CD4-positive, CD25-positive, alpha-beta regulatory T cell (primary cell): ENCODE results near the gene MEGF11. TPM values are rescaled to one million over a fixed set of nuclear protein-coding genes. Genes with fewer than 3 reads are reported as not detected.

ENCODE experiments used
- ATAC-seq, 2 donors: fragments of 150-1000 bp; cut with Tn5 transposase; one replicate each; pipeline ENCODE4 v1.10.0; 2021; ENCODE audit warnings: low read depth in 2 of 2, moderate number of reproducible peaks in 2 of 2, moderate library complexity in 1 of 2
- DNase-seq, 3 donors: peaks; one replicate each; pipeline versions ENCODE4 v3.0.0 to v3.0.0-alpha.2; 2012 to 2022; ENCODE audit warnings: mixed read lengths in 1 of 3
- H3K27ac ChIP-seq: one replicate; pipeline ENCODE4 v1.7.0; 2013; ENCODE audit warnings: mild to moderate bottlenecking, low read length; ENCODE audit not compliant: insufficient read depth, poor library complexity, severe bottlenecking
- H3K27me3 ChIP-seq: one replicate; pipeline ENCODE4 v1.7.0; 2013; ENCODE audit warnings: low read length; ENCODE audit not compliant: control insufficient read depth, insufficient read depth
- H3K36me3 ChIP-seq: one replicate; pipeline ENCODE4 v1.7.0; 2013; ENCODE audit warnings: mild to moderate bottlenecking, low read length, moderate library complexity; ENCODE audit not compliant: control insufficient read depth, insufficient read depth
- H3K4me1 ChIP-seq: 2 replicates; pipeline ENCODE4 v1.7.0; 2013; ENCODE audit warnings: mild to moderate bottlenecking, low read length; ENCODE audit not compliant: insufficient read depth, control insufficient read depth, poor library complexity, severe bottlenecking
- H3K4me3 ChIP-seq: one replicate; pipeline ENCODE4 v1.7.0; 2013; ENCODE audit warnings: low read depth, mild to moderate bottlenecking, low read length, moderate library complexity
- H3K9me3 ChIP-seq, 2 experiments: 1 replicate in 1 of 2; 2 replicates in 1 of 2; pipeline ENCODE4 v1.7.0; 2013; ENCODE audit warnings: low read length in 2 of 2, mild to moderate bottlenecking in 1 of 2, moderate library complexity in 1 of 2; ENCODE audit not compliant: control insufficient read depth in 2 of 2
- H3K27ac Mint-ChIP-seq, 3 donors: one replicate each; pipeline ENCODE4 v1.8.0; 2020 to 2022; ENCODE audit warnings: mild to moderate bottlenecking in 3 of 3, mixed read lengths in 3 of 3, moderate library complexity in 2 of 3
- H3K27me3 Mint-ChIP-seq: one replicate; pipeline ENCODE4 v1.8.0; 2022; ENCODE audit warnings: mild to moderate bottlenecking, mixed read lengths
- H3K36me3 Mint-ChIP-seq: one replicate; pipeline ENCODE4 v1.8.0; 2020; ENCODE audit warnings: mixed read lengths
- H3K4me1 Mint-ChIP-seq, 4 donors: one replicate each; pipeline ENCODE4 v1.8.0; 2020 to 2022; ENCODE audit warnings: mixed read lengths in 4 of 4, mild to moderate bottlenecking in 1 of 4
- H3K4me3 Mint-ChIP-seq, 4 donors: one replicate each; pipeline ENCODE4 v1.8.0; 2020 to 2022; ENCODE audit warnings: mild to moderate bottlenecking in 4 of 4, mixed read lengths in 4 of 4, moderate library complexity in 3 of 4
- H3K9me3 Mint-ChIP-seq, 7 donors: one replicate each; pipeline ENCODE4 v1.8.0; 2020 to 2022; ENCODE audit warnings: mixed read lengths in 7 of 7, mild to moderate bottlenecking in 3 of 7, moderate library complexity in 2 of 7
- polyA plus RNA-seq, 4 donors: library from polyadenylated mRNA; unstranded; fragments of 300-500 nt; fragmentation: Illumina TruSeq; gene quantifications; one replicate each; pipeline ENCODE4 v1.2.3, GENCODE V29; 2021
- total RNA-seq: library from RNA; stranded (reverse); gene quantifications from one replicate; pipeline ENCODE4 v1.2.3, GENCODE V29; 2022

MEGF11 gene
- total and polyA plus RNA-seq, 5 donors from 2014 or later = 0.02 to 0.29 (median 0.21) TPM; not detected in 2

DNA sequence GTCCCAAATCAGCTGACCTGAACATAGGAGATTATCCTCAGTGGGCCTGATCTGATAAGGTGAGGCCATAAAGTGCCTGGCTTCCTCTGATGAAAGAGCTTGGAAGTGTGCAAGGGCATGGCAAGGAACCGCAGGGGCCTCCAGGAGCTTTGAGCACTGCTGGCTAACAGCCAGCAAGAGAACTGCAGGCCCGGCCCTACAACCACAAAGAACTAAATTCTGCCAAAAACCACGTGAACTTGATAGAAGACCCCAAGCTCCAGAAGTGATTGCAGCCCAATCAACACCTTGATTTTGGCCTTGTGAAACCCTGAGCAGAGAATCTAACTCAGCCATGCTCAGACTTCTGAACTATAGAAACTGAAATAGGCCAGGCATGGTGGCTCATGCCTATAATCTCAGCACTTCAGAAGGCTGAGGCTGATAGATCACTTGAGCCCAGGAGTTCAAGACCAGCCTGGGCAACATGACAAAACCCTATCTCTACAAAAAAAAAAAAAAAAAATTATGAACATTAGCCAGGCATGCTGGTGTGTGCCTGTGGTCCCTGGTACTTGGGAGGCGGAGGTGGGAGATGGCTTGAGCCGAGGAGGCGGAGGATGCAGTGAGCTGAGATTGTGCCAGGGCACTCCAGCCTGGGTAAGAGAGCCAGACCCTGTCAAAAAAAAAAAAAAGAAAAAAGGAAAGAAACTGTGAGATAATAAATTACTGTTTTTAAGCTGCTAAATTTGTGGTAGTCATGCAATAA is 32.2 kb upstream of the MEGF11 start:
- H3K4me1 Mint-ChIP-seq = peaks cover 5 to 14% (median 10%) of the 10 kb centered on the region in 4 donors
- Histone ChIP-seq H3K27me3 (no peaks in the 10 kb centered on the region), H3K36me3 (no peaks in the 10 kb centered on the region), H3K4me3 (no peak overlapping the region), H3K27ac (no peak overlapping the region), H3K9me3 (no peaks in the 10 kb centered on the region), H3K4me1 (peaks cover 7% of the 10 kb centered on the region)
- no peaks in the 10 kb centered on the region for H3K9me3 Mint-ChIP-seq
- H3K27me3 Mint-ChIP-seq = peaks cover 10% of the 10 kb centered on the region
- DNase-seq (no peak), ATAC-seq (no peak)
- H3K4me3 Mint-ChIP-seq = no peak overlapping the region
- no peaks in the 10 kb centered on the region for H3K36me3 Mint-ChIP-seq
- no peak overlapping the region for H3K27ac Mint-ChIP-seq

DNA sequence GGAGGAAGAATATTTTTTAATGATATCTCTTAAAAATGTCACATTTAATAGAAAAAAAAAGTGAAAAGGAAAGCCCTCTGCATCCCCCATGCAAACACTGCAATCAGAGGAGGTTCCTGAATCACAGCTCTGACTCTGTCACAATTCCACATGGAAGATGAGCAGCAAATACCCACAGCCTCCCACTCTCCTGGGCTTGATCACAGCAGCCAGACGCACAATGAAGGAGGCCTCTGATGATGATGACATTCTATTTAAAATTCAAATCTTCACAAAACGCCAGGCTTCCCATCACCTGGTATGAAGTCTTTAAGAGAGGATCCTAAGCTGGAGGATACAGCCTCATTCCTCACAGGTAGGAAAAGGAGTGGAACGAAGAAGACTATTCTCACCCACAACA is 30.7 kb upstream of the MEGF11 start:
- DNase-seq (no peak), ATAC-seq (no peak)
- H3K4me3 ChIP-seq = no peak overlapping the region
- H3K27ac ChIP-seq = no peak overlapping the region
- Mint-ChIP-seq H3K4me3 (no peak overlapping the region), H3K4me1 (peaks cover 3 to 6% (median 4%) of the 10 kb centered on the region in 4 donors), H3K9me3 (peaks cover 0 to under 1% (median 0%) of the 10 kb centered on the region in 7 donors), H3K36me3 (no peaks in the 10 kb centered on the region), H3K27ac (no peak overlapping the region), H3K27me3 (peaks cover 10% of the 10 kb centered on the region)
- no peaks in the 10 kb centered on the region for H3K27me3 ChIP-seq
- H3K9me3 ChIP-seq = no peaks in the 10 kb centered on the region
- H3K36me3 ChIP-seq = no peaks in the 10 kb centered on the region
- no peaks in the 10 kb centered on the region for H3K4me1 ChIP-seq

DNA sequence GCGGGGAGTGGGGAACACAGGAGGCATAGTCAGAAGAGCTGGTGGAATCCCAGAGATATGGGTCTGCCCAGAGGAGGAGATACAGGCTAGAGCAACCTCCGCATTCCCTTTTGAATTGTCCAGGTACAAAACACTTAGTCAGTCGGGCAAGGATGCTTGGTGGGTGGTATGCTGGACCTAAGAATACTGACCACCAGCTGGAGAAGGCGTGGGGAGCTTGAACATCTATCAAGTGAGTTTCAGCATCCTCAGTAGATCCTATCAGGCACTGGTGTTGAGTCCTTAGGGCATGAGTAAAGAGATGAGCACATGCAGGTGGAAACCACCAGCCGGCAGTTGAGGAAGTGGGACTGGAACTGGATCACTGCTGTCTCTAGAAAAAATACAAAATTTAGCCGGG is 25.1 kb upstream of the MEGF11 start:
- Mint-ChIP-seq H3K27me3 (peaks cover 15% of the 10 kb centered on the region), H3K27ac (no peak overlapping the region), H3K36me3 (no peaks in the 10 kb centered on the region), H3K4me3 (no peak overlapping the region), H3K9me3 (peaks cover 0 to 3% (median 0%) of the 10 kb centered on the region in 7 donors), H3K4me1 (no peaks in the 10 kb centered on the region)
- H3K27me3 ChIP-seq = no peaks in the 10 kb centered on the region
- no peak overlapping the region for H3K4me3 ChIP-seq
- H3K9me3 ChIP-seq = no peaks in the 10 kb centered on the region
- no peak overlapping the region for H3K27ac ChIP-seq
- no peaks in the 10 kb centered on the region for H3K4me1 ChIP-seq
- H3K36me3 ChIP-seq = no peaks in the 10 kb centered on the region
- no peak for DNase-seq
- no peak for ATAC-seq

DNA sequence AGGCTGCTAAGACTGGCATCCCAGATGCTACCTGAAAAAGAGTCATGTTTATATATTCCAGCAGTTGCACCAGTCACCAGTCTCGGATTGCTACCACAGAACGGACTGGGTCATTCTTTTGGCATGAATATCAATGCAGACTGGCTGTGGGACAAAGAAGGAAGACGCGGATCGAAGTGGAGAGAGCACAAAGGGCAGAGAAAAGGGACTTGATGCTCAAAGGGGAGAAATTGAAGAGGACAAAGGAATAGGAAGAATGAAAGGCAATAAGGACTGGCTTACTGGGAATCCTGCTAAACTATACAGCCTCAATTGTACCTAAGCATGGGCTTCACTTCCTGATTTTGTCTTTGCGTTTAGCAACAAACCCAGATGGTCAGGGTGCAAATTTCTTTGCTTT is 24.5 kb upstream of the MEGF11 start:
- H3K4me3 ChIP-seq = no peak overlapping the region
- H3K36me3 ChIP-seq = no peaks in the 10 kb centered on the region
- Mint-ChIP-seq H3K36me3 (no peaks in the 10 kb centered on the region), H3K4me1 (no peaks in the 10 kb centered on the region), H3K4me3 (no peak overlapping the region), H3K27me3 (peaks cover 19% of the 10 kb centered on the region), H3K27ac (no peak overlapping the region), H3K9me3 (peaks cover 0 to 3% (median 0%) of the 10 kb centered on the region in 7 donors)
- H3K27ac ChIP-seq = no peak overlapping the region
- ATAC-seq (no peak), DNase-seq (no peak)
- H3K4me1 ChIP-seq = no peaks in the 10 kb centered on the region
- no peaks in the 10 kb centered on the region for H3K27me3 ChIP-seq
- no peaks in the 10 kb centered on the region for H3K9me3 ChIP-seq

DNA sequence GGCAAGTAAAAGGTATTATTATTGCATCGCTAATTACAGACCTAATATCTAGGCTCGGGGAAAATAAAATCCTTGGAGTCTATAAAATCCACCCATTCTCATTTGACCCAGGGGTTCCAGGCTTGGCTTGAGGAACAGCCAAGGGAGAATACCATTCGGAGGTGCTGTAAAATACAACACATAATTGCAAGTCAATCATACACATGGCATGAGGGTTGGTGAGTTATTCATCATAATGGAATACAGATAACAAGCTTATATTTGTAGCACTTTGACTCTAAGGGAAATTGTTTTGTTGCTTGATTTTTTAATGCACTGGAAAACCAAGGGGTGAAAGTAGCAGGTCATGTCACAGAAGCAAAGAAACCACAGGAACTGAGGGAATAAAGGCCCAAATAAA is 23.0 kb upstream of the MEGF11 start:
- H3K27me3 ChIP-seq = no peaks in the 10 kb centered on the region
- DNase-seq = no peak
- H3K27me3 Mint-ChIP-seq = peaks cover 21% of the 10 kb centered on the region
- H3K36me3 Mint-ChIP-seq = no peaks in the 10 kb centered on the region
- H3K36me3 ChIP-seq = no peaks in the 10 kb centered on the region
- ATAC-seq = no peak
- no peak overlapping the region for H3K27ac ChIP-seq
- H3K4me1 ChIP-seq = no peaks in the 10 kb centered on the region
- H3K9me3 ChIP-seq = no peaks in the 10 kb centered on the region
- H3K9me3 Mint-ChIP-seq = peaks cover 0 to 3% (median 0%) of the 10 kb centered on the region in 7 donors
- no peak overlapping the region for H3K4me3 ChIP-seq
- no peak overlapping the region for H3K27ac Mint-ChIP-seq
- no peaks in the 10 kb centered on the region for H3K4me1 Mint-ChIP-seq
- no peak overlapping the region for H3K4me3 Mint-ChIP-seq

DNA sequence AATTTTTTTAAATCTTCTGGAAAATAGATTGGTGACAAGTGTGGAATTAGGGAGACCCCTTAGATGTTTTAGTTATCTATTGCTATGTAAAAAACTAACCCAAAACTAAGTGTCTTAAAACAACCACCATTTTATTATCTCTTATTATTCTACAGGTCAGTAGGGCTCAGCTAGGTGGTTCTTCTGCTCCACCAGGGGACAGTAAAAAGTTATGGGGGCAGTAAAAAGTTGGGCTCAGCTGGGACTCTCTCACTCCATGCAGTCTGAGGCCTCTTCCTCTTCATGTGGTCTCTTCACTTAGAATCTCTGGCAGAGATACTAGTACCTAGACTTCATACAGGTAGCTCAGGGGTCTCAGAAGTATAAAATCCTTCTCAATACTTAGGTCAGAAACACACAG is 21.8 kb upstream of the MEGF11 start:
- Histone ChIP-seq H3K9me3 (no peaks in the 10 kb centered on the region), H3K4me3 (no peak overlapping the region), H3K27ac (no peak overlapping the region), H3K36me3 (no peaks in the 10 kb centered on the region), H3K4me1 (no peaks in the 10 kb centered on the region), H3K27me3 (no peaks in the 10 kb centered on the region)
- Mint-ChIP-seq H3K9me3 (peaks cover 0 to 3% (median 0%) of the 10 kb centered on the region in 7 donors), H3K4me1 (no peaks in the 10 kb centered on the region), H3K27me3 (peaks cover 18% of the 10 kb centered on the region), H3K4me3 (no peak overlapping the region), H3K27ac (no peak overlapping the region), H3K36me3 (no peaks in the 10 kb centered on the region)
- ATAC-seq = no peak
- no peak for DNase-seq

DNA sequence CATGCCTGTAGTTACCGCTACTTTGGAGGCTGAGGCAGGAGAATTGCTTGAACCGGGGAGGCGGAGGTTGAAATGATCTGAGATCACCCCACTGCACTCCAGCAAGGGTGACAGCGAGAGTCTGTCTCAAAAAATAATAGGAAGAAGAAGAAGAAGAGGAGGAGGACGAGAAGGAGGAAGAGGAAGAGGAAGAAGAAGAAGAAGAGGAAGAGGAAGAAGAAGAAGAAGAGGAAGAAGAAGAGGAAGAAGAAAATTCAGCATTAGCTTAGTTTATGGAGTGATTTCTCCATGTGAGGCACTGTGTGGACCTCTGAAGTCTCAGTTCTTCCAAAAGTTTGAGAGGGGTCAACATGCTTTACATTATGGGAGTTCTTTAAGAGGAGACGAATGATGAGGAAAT is 17.4 kb upstream of the MEGF11 start:
- no peak overlapping the region for H3K4me3 ChIP-seq
- no peak overlapping the region for H3K27ac ChIP-seq
- H3K27me3 ChIP-seq = peaks cover 5% of the 10 kb centered on the region
- Mint-ChIP-seq H3K9me3 (peaks cover 0 to 4% (median 0%) of the 10 kb centered on the region in 7 donors), H3K36me3 (no peaks in the 10 kb centered on the region), H3K27me3 (peaks cover 35% of the 10 kb centered on the region), H3K4me1 (no peaks in the 10 kb centered on the region), H3K4me3 (no peak overlapping the region), H3K27ac (no peak overlapping the region)
- no peaks in the 10 kb centered on the region for H3K4me1 ChIP-seq
- ATAC-seq (no peak), DNase-seq (no peak)
- H3K36me3 ChIP-seq = no peaks in the 10 kb centered on the region
- H3K9me3 ChIP-seq = no peaks in the 10 kb centered on the region
